Fibroblast of mammary gland (primary cell): ENCODE measurements around the gene R3HDM1.
"Not testable (repeated sequence)": the region's sequence is repeated elsewhere in the genome, so short reads cannot be mapped to it uniquely, and the experiment has no call there.

ENCODE experiments used
- DNase-seq: peaks from one replicate; pipeline ENCODE4 v3.0.0-alpha.2; 2010; ENCODE audit warnings: low read depth
- H3K4me3 ChIP-seq: 2 replicates; pipeline ENCODE4 v1.5.1; 2011; ENCODE audit warnings: low read depth, mild to moderate bottlenecking, low read length, moderate library complexity; ENCODE audit not compliant: control insufficient read depth
- TF ChIP-seq, protein P1 (sequence below): conservative IDR thresholded peaks from 2 replicates; pipeline ENCODE4 v1.5.1; 2011; ENCODE audit warnings: low read depth, low read length, inconsistent platforms; ENCODE audit not compliant: control insufficient read depth, insufficient read depth

The R3HDM1 gene

DNA sequence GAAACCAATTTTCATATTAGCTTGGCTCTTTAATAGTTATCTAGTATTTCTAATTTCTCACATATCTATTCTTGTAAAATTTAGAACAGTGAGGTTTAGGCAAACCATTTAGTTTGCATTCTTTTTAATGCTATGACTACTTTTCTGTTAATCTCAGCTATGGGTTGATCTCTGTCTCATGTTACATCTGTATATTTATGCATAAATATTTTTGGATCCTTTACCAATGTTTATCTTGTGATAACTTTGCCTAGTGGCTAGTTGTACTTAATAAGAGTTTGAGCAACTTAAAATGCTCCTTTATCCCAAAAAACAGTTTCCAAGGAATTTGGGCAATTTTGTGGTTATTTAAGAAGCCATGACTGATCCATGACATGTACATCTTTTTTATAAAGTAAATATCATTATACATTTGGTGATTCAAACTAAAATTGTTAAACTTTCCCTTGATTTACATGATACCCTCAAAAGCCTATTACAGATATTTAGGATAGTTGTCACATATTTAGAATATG lies 86.3 kb downstream of the R3HDM1 start:
- TF ChIP-seq, protein P1, sequence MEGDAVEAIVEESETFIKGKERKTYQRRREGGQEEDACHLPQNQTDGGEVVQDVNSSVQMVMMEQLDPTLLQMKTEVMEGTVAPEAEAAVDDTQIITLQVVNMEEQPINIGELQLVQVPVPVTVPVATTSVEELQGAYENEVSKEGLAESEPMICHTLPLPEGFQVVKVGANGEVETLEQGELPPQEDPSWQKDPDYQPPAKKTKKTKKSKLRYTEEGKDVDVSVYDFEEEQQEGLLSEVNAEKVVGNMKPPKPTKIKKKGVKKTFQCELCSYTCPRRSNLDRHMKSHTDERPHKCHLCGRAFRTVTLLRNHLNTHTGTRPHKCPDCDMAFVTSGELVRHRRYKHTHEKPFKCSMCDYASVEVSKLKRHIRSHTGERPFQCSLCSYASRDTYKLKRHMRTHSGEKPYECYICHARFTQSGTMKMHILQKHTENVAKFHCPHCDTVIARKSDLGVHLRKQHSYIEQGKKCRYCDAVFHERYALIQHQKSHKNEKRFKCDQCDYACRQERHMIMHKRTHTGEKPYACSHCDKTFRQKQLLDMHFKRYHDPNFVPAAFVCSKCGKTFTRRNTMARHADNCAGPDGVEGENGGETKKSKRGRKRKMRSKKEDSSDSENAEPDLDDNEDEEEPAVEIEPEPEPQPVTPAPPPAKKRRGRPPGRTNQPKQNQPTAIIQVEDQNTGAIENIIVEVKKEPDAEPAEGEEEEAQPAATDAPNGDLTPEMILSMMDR: no peak
- no peak overlapping the region for H3K4me3 ChIP-seq

DNA sequence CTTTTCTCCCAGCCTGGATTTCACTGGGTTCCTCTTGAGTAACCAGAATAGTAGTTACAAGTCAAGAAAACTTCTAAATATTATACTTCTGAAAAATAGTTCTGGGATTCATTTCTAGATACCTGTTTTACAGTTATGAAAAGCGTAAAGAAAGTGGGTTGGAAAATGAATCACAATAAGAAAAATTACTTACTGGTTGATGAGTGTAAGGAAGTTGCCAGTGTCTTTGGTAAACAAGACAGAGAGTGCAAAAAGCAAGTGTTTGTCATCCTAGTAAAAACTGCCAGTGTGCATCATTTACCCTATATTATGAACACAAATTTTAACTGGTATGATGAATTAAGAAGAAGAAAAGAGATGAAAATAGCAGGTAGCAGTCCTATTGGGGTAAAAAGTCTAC lies 88.9 kb downstream of the R3HDM1 start:
- TF ChIP-seq, protein P1: no peak
- H3K4me3 ChIP-seq: no peak overlapping the region
- DNase-seq: no peak

More for the DNA sequence above, 86.3 kb downstream of the R3HDM1 start:
- no peak for DNase-seq

DNA sequence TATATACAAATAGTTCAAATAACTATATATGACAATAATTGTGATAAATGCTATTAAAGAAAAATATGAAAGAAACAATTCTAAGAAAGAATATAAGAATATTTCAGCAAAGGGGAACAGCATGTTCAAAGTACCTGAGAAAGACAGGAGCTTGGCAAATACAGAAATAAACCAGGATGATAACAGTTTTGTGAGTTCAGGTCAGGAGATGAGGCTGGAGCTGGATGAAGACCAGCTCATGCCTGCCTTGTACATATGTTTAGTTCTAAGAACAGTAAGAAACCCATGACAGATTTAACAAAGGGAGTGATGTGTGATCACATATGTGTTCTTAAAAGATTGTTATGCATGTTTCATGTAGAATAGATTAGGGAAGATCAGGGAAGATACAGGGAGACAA lies 98.2 kb downstream of the R3HDM1 start:
- no peak overlapping the region for H3K4me3 ChIP-seq
- no peak for DNase-seq
- TF ChIP-seq, protein P1: no peak

DNA sequence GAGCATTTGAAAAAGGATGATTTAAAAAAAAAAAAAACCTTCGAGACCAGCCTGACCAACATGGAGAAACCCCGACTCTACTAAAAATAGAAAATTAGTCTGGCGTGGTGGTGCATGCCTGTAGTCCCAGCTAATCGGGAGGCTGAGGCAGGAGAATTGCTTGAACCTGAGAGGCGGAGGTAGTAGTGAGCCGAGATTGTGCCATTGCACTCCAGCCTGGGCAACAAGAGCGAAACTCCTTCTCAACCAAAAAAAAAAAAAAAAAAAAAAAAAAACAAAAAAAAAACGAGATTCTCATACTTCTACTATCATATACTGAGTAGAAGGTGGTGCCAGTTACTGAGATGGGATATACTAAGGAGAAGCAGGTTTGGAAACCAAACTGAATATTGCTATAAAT lies 98.8 kb downstream of the R3HDM1 start:
- not testable (repeated sequence) for DNase-seq, H3K4me3 ChIP-seq

DNA sequence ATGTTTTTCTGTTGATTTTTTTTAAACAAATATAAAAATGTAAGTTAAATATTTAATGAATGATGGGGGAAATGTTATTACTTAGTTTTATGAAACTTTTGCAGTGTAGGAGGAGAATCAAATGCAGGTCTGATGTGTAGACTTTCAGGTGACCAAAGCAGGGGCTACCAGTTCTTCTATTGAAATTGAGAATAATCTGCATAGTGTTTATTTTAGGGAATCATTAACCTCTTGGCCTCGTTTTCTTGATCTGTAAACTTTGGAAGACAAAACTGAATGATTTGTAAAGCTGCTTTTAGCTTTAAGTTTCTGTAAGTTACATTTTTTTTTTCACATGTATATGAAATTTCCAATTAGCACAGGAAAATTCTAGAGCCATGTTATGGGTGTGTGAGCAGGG lies 99.2 kb downstream of the R3HDM1 start:
- TF ChIP-seq, protein P1: no peak
- no peak for DNase-seq
- no peak overlapping the region for H3K4me3 ChIP-seq

DNA sequence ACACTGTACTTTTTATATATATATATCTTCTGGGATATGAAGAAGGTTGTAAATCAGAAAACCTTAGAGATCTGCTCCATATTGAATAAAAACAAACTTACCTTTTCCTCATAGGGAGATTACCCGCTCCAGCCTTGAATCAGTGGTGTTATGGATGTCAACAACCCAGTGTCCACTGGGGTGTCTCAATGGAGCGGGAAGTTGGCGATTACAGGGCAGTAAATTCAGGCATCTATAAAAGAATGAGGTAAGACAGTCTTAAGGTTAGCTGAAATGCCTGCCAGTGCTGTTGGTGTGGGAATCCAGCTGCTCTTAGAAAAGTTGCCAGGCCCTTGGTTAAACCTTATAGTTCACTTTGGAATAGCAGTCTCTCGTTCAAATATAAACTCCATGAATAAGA lies 102.3 kb downstream of the R3HDM1 start:
- no peak for DNase-seq
- no peak overlapping the region for H3K4me3 ChIP-seq
- TF ChIP-seq, protein P1: no peak

DNA sequence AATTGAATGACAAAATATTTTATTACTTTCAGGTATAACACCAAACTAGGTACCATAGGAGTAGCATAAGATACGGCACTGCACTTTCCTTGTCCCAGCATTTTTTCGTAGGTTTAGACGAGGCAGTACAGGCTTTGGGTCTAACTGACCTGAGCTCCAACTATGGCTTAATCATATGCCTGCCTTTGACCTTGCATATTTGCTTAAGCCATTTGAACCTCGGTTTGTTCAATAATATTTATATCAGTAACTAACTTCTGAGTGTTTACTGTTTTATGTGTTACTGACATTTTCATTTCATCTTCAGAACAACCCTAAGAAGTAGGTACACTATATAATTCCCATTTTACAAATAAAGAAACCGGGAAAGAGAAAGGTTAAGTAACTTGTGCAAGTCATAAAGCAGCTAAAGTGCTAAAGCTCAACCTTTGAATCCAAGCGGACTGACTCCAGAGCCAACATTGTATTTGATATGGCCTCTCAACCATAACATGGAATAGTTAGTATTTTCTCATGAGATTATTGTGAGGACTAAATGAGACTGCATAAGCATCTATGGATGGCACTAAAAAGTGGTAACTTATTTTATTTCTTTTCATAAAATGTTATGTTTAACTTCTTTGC lies 104.0 kb downstream of the R3HDM1 start:
- DNase-seq: no peak
- TF ChIP-seq, protein P1: no peak
- H3K4me3 ChIP-seq: no peak overlapping the region
